ENCODE measurements around the gene VNN1. TPM values are rescaled to one million over a fixed set of nuclear protein-coding genes. Genes with fewer than 3 reads are reported as not detected.
"Not testable (repeated sequence)": the region's sequence is repeated elsewhere in the genome, so short reads cannot be mapped to it uniquely, and the experiment has no call there.

Gene VNN1
- total and polyA plus RNA-seq, 4 donors, result 0.08 to 0.50 (median 0.13) TPM

DNA sequence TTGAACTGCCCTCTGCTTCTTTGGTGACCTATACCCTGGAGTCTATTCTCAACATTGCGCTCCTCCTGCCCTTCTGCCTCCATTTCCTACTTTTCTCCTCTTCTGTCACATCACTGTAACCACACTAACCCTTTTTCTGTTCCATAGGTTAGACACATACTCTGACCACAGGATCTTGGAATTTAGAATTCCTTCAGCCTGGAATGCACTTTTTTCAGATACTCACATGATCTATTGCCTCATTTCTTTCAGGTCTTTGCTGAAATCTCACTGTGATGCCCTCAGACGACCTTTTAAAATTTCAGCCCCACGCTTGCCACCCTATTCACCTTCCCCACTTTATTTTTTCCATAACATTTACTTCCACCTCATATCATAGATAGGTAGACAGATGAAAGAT is 5.1 kb downstream of the VNN1 start:
- no peak for DNase-seq (ENCODE audit: low read depth in 4 of 6, low spot score in 6 of 6)
- no peaks in the 10 kb centered on the region for H3K4me1 ChIP-seq (ENCODE audit: control insufficient read depth, insufficient read depth, low read length)
- H3K27ac ChIP-seq (ENCODE audit: low read depth, low read length), result no peak overlapping the region
- H3K4me3 ChIP-seq (ENCODE audit: low read depth, low read length), result no peak overlapping the region
- 0% methylated on average over 1 of the region's 3 CpGs for WGBS (ENCODE audit: insufficient coverage)
- H3K36me3 ChIP-seq (ENCODE audit: control insufficient read depth, insufficient read depth, low read length), result no peaks in the 10 kb centered on the region
- no peaks in the 10 kb centered on the region for H3K27me3 ChIP-seq (ENCODE audit: control insufficient read depth, insufficient read depth, low read length)
- H3K9me3 ChIP-seq (ENCODE audit: control insufficient read depth, insufficient read depth, low read length), result no peaks in the 10 kb centered on the region

DNA sequence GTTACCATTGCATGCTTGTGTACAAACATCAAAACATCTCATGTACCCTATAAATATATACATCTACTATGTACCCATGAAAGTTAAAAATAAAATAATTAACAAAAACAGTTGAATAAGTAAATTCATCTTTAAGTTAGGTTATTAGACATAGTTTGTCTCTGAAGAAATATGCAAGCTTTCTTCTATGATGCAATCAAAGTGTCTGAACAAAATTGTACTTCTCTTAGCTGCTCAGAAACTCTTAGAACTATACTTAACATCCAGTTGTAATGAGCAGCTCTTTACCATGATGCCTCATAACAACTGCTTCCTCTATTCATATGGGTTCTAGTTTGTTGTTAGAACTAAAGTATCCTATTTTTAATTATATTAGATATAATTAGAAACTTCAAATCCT is 5.9 kb downstream of the VNN1 start:
- Histone ChIP-seq H3K27me3 (ENCODE audit: control insufficient read depth, insufficient read depth, low read length) (no peaks in the 10 kb centered on the region), H3K4me1 (ENCODE audit: control insufficient read depth, insufficient read depth, low read length) (no peaks in the 10 kb centered on the region), H3K4me3 (ENCODE audit: low read depth, low read length) (no peak overlapping the region), H3K36me3 (ENCODE audit: control insufficient read depth, insufficient read depth, low read length) (no peaks in the 10 kb centered on the region), H3K27ac (ENCODE audit: low read depth, low read length) (no peak overlapping the region), H3K9me3 (ENCODE audit: control insufficient read depth, insufficient read depth, low read length) (no peaks in the 10 kb centered on the region)
- no peak for DNase-seq (ENCODE audit: low read depth in 4 of 6, low spot score in 6 of 6)

DNA sequence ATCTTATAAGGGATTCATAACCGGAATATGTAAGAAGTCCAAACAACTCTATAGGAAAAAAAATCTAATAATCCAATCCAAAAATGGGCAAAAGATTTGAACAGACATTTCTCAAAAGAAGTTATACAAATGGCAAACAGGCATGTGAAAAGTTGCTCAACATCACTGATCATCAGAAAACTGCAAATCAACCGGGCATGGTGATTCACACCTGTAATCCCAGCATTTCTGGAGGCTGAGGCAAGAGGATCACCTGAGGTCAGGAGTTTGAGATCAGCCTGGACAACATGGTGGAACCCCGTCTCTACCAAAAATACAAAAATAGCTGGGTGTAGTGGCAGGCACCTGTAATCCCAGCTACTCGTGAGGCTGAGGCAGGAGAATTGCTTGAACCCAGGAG is 7.1 kb downstream of the VNN1 start:
- H3K27me3 ChIP-seq (ENCODE audit: control insufficient read depth, insufficient read depth, low read length); H3K9me3 ChIP-seq (ENCODE audit: control insufficient read depth, insufficient read depth, low read length); H3K36me3 ChIP-seq (ENCODE audit: control insufficient read depth, insufficient read depth, low read length); H3K4me3 ChIP-seq (ENCODE audit: low read depth, low read length); DNase-seq (ENCODE audit: low read depth in 4 of 6, low spot score in 6 of 6); H3K27ac ChIP-seq (ENCODE audit: low read depth, low read length); H3K4me1 ChIP-seq (ENCODE audit: control insufficient read depth, insufficient read depth, low read length): not testable (repeated sequence)
- 100% methylated on average over 2 of the region's 4 CpGs for WGBS (ENCODE audit: insufficient coverage)

DNA sequence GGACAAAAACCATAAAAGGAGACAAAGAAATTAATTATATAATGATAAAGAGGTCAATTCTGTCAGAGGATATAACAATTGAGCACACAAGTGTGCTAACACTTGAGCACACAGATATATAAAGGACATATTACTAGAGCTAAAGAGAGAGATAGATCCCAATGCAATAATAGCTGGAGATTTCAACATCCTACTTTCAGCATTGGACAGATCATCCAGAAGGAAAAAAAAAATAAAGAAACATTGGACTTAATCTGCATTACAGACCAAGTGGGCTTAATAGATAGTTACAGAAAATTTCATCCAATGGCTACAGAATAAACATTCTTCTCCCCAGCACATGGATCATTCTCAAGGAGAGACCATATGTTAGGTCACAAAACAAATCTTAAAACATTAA is 9.9 kb downstream of the VNN1 start:
- H3K36me3 ChIP-seq (ENCODE audit: control insufficient read depth, insufficient read depth, low read length), result no peaks in the 10 kb centered on the region
- H3K9me3 ChIP-seq (ENCODE audit: control insufficient read depth, insufficient read depth, low read length), result no peaks in the 10 kb centered on the region
- no peaks in the 10 kb centered on the region for H3K27me3 ChIP-seq (ENCODE audit: control insufficient read depth, insufficient read depth, low read length)

DNA sequence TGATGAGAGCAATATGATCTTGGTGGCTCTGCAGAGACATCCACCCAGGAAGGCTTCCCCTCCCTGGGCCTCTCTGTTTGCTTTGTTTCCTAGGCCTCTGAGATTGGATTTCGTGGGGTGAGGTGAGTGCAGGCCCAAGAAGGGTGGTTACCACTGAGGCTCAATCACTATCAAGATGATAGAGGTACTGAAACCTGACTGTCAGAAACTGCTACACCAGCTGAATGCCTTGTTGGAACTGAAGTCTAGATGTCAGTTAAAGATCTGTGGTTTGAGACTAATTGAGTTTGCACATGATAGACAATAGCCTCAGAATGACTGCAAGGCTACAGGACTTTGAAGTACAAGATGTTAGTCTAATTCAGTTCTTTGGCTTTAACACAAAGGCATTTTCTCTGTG is 15.2 kb downstream of the VNN1 start:
- no peaks in the 10 kb centered on the region for H3K36me3 ChIP-seq (ENCODE audit: control insufficient read depth, insufficient read depth, low read length)
- H3K4me3 ChIP-seq (ENCODE audit: low read depth, low read length), result no peak overlapping the region
- peaks cover 2% of the 10 kb centered on the region for H3K9me3 ChIP-seq (ENCODE audit: control insufficient read depth, insufficient read depth, low read length)
- H3K27me3 ChIP-seq (ENCODE audit: control insufficient read depth, insufficient read depth, low read length), result no peaks in the 10 kb centered on the region
- no CpG with 5 or more reads among the region's 1 CpG for WGBS (ENCODE audit: insufficient coverage)
- DNase-seq (ENCODE audit: low read depth in 4 of 6, low spot score in 6 of 6), result no peak
- H3K4me1 ChIP-seq (ENCODE audit: control insufficient read depth, insufficient read depth, low read length), result no peaks in the 10 kb centered on the region
- H3K27ac ChIP-seq (ENCODE audit: low read depth, low read length), result no peak overlapping the region

More for the DNA sequence above, 9.9 kb downstream of the VNN1 start:
- no peak overlapping the region for H3K27ac ChIP-seq (ENCODE audit: low read depth, low read length)
- H3K4me3 ChIP-seq (ENCODE audit: low read depth, low read length), result no peak overlapping the region
- no peaks in the 10 kb centered on the region for H3K4me1 ChIP-seq (ENCODE audit: control insufficient read depth, insufficient read depth, low read length)
- DNase-seq (ENCODE audit: low read depth in 4 of 6, low spot score in 6 of 6), result no peak

DNA sequence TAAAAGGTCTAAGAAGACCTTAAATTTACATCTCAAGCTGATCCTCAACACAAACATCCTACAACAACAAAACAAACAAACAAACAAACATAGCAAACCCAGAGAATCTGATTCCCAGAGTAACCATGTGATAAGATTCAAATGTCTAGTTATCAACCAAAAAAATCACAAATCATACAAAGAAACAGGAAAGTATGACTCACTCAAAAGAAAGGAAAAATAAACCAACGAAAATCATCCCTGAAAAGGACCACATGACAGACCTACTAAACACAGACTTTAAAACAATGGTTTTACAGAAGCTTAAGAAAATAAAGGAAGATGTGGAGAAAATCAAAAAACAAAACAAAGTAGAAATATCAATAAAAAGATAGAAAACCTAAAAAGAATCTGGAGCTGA is 18.1 kb downstream of the VNN1 start:
- Histone ChIP-seq H3K27ac (ENCODE audit: low read depth, low read length) (no peak overlapping the region), H3K4me3 (ENCODE audit: low read depth, low read length) (no peak overlapping the region), H3K4me1 (ENCODE audit: control insufficient read depth, insufficient read depth, low read length) (no peaks in the 10 kb centered on the region), H3K9me3 (ENCODE audit: control insufficient read depth, insufficient read depth, low read length) (peaks cover 2% of the 10 kb centered on the region), H3K36me3 (ENCODE audit: control insufficient read depth, insufficient read depth, low read length) (no peaks in the 10 kb centered on the region), H3K27me3 (ENCODE audit: control insufficient read depth, insufficient read depth, low read length) (no peaks in the 10 kb centered on the region)
- no CpG with 5 or more reads among the region's 1 CpG for WGBS (ENCODE audit: insufficient coverage)
- no peak for DNase-seq (ENCODE audit: low read depth in 4 of 6, low spot score in 6 of 6)

DNA sequence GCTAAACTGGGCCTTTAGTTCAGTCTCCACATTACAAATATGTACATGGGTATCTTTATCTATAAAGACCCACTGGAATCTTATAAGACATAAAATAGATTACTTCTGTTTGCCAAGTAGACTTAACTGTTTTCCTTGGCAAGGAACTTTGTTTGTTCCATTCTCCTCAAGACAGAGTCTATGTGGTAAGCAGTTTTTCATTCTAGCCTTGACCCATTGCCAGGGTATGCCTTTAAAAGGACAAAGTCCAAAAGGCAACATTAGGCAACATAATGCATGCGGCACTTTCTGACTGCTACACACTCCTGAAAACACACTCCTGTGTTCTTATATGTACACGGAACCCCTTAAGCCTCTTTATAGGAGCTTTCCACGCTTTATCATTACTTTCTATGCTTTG is 20.4 kb downstream of the VNN1 start:
- 97% methylated on average over 3 of the region's 3 CpGs for WGBS (ENCODE audit: insufficient coverage)
- Histone ChIP-seq H3K27ac (ENCODE audit: low read depth, low read length) (no peak overlapping the region), H3K4me3 (ENCODE audit: low read depth, low read length) (no peak overlapping the region), H3K4me1 (ENCODE audit: control insufficient read depth, insufficient read depth, low read length) (no peaks in the 10 kb centered on the region), H3K36me3 (ENCODE audit: control insufficient read depth, insufficient read depth, low read length) (no peaks in the 10 kb centered on the region), H3K27me3 (ENCODE audit: control insufficient read depth, insufficient read depth, low read length) (no peaks in the 10 kb centered on the region), H3K9me3 (ENCODE audit: control insufficient read depth, insufficient read depth, low read length) (peaks cover 2% of the 10 kb centered on the region)
- DNase-seq (ENCODE audit: low read depth in 4 of 6, low spot score in 6 of 6), result no peak

DNA sequence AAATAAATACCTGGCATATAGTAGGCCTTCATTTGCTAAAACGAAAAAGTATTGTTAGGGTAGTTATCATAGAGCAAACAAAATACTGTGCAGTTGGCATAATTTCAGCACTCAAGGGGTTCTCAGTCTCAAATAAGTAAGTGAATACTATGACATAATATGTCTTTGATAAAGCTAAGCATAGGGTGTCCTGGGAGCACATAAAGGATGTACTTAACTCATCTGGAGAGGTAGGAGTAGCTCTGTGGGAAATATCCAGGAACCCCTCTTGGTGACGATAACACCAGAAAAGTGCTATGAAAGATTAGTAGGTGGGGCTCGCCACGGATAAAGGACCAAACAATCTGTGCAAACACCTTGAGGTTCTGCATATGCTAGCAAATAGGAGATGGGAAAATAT is 23.2 kb downstream of the VNN1 start:
- Histone ChIP-seq H3K9me3 (ENCODE audit: control insufficient read depth, insufficient read depth, low read length) (no peaks in the 10 kb centered on the region), H3K36me3 (ENCODE audit: control insufficient read depth, insufficient read depth, low read length) (no peaks in the 10 kb centered on the region), H3K27me3 (ENCODE audit: control insufficient read depth, insufficient read depth, low read length) (no peaks in the 10 kb centered on the region), H3K4me1 (ENCODE audit: control insufficient read depth, insufficient read depth, low read length) (no peaks in the 10 kb centered on the region), H3K4me3 (ENCODE audit: low read depth, low read length) (no peak overlapping the region), H3K27ac (ENCODE audit: low read depth, low read length) (no peak overlapping the region)
- no peak for DNase-seq (ENCODE audit: low read depth in 4 of 6, low spot score in 6 of 6)
- WGBS (ENCODE audit: insufficient coverage), result 100% methylated on average over 3 of the region's 4 CpGs

DNA sequence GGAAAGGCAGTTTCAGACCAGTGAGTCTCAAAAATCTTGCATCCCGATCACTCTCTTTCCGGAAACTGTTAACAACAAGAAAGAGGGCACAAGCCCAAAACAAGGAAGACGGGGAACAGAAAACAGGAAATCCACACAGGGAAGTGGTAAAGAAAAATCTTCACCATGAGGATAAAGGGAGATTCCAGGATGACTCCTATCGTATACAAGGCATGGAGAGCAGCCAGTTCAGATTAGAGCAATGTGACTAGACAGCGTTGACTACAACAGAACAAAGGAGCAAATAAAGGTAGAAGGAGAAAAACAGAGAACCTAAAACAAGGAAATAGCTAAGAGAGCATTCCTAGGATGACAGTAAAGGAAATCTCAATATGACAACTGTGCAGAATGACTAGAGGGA is 26.5 kb downstream of the VNN1 start:
- no peak for DNase-seq (ENCODE audit: low read depth in 4 of 6, low spot score in 6 of 6)
- H3K4me3 ChIP-seq (ENCODE audit: low read depth, low read length), result no peak overlapping the region
- no peaks in the 10 kb centered on the region for H3K36me3 ChIP-seq (ENCODE audit: control insufficient read depth, insufficient read depth, low read length)
- no peaks in the 10 kb centered on the region for H3K4me1 ChIP-seq (ENCODE audit: control insufficient read depth, insufficient read depth, low read length)
- H3K27me3 ChIP-seq (ENCODE audit: control insufficient read depth, insufficient read depth, low read length), result no peaks in the 10 kb centered on the region
- no peak overlapping the region for H3K27ac ChIP-seq (ENCODE audit: low read depth, low read length)
- no peaks in the 10 kb centered on the region for H3K9me3 ChIP-seq (ENCODE audit: control insufficient read depth, insufficient read depth, low read length)
- 80% methylated on average over 2 of the region's 5 CpGs for WGBS (ENCODE audit: insufficient coverage)

DNA sequence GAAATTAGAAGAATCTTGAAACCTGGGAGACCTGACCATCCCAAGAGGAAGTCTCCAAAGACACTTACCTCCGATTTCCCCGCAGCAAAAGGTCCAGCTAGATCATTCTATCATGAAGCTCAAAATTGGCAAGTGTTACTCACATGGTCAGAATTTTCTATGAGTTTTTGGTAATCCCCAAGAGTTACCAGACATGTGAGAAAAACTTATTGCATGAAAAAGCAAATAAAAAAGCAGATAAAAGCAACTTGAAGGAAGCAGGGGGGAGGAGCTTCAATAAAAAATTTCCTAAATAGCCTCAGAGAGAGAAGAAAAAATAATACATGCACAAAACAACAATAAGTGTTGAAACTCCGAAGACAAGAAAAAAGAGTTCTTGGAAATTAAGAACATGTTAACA is 27.3 kb downstream of the VNN1 start:
- no peaks in the 10 kb centered on the region for H3K27me3 ChIP-seq (ENCODE audit: control insufficient read depth, insufficient read depth, low read length)
- H3K4me3 ChIP-seq (ENCODE audit: low read depth, low read length), result no peak overlapping the region
- WGBS (ENCODE audit: insufficient coverage), result 100% methylated on average over 1 of the region's 3 CpGs
- H3K9me3 ChIP-seq (ENCODE audit: control insufficient read depth, insufficient read depth, low read length), result no peaks in the 10 kb centered on the region
- H3K27ac ChIP-seq (ENCODE audit: low read depth, low read length), result no peak overlapping the region
- no peaks in the 10 kb centered on the region for H3K4me1 ChIP-seq (ENCODE audit: control insufficient read depth, insufficient read depth, low read length)
- H3K36me3 ChIP-seq (ENCODE audit: control insufficient read depth, insufficient read depth, low read length), result no peaks in the 10 kb centered on the region
- no peak for DNase-seq (ENCODE audit: low read depth in 4 of 6, low spot score in 6 of 6)

DNA sequence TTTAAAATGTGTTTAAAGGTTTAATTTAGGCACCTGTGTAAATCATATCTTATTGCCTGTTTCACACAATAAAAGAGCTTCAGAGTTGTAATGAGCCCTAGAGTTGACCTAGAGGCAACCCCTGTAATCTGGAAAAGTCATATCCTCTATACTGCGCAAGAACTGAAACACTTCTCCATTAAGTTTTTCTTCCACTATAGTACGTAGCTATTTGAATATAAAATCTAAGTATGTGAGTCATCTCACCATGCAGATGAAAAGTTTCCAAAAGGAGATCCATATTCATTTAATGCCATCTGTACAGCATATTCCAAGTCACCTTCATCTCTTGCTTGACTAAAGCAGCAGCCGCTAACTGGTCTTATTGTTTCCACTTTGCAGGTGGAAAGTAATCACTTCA is 28.8 kb downstream of the VNN1 start:
- H3K9me3 ChIP-seq (ENCODE audit: control insufficient read depth, insufficient read depth, low read length), result no peaks in the 10 kb centered on the region
- no peak overlapping the region for H3K27ac ChIP-seq (ENCODE audit: low read depth, low read length)
- H3K27me3 ChIP-seq (ENCODE audit: control insufficient read depth, insufficient read depth, low read length), result no peaks in the 10 kb centered on the region
- WGBS (ENCODE audit: insufficient coverage), result no CpG with 5 or more reads among the region's 3 CpGs
- H3K4me1 ChIP-seq (ENCODE audit: control insufficient read depth, insufficient read depth, low read length), result no peaks in the 10 kb centered on the region
- H3K36me3 ChIP-seq (ENCODE audit: control insufficient read depth, insufficient read depth, low read length), result no peaks in the 10 kb centered on the region
- H3K4me3 ChIP-seq (ENCODE audit: low read depth, low read length), result no peak overlapping the region
- DNase-seq (ENCODE audit: low read depth in 4 of 6, low spot score in 6 of 6), result no peak

Data from spinal cord (tissue), 10 donors.